Colonic mucosa (tissue), 4 donors: ENCODE results near the gene NGFR. TPM values are rescaled to one million over a fixed set of nuclear protein-coding genes. Genes with fewer than 3 reads are reported as not detected.

Experiments
- DNase-seq: peaks from one replicate; pipeline ENCODE4 v3.0.0-alpha.2; 2020
- H3K27ac ChIP-seq: fragments of 200-600 bp; one replicate; pipeline ENCODE4 v1.8.0; 2021
- H3K27me3 ChIP-seq: fragments of 200-600 bp; one replicate; pipeline ENCODE4 v1.8.0; 2021
- H3K36me3 ChIP-seq: fragments of 200-600 bp; one replicate; pipeline ENCODE4 v1.8.0; 2021
- H3K4me1 ChIP-seq: fragments of 200-600 bp; one replicate; pipeline ENCODE4 v1.8.0; 2021; ENCODE audit warnings: mild to moderate bottlenecking
- H3K4me3 ChIP-seq: fragments of 200-600 bp; one replicate; pipeline ENCODE4 v1.8.0; 2021
- H3K9ac ChIP-seq, 2 donors: one replicate each; pipeline ENCODE4 v1.7.0; 2013; ENCODE audit warnings: control low read depth in 2 of 2, low read depth in 2 of 2, low read length in 2 of 2
- H3K9me3 ChIP-seq: fragments of 200-600 bp; one replicate; pipeline ENCODE4 v1.8.0; 2021
- CTCF ChIP-seq: fragments of 200-600 bp; IDR thresholded peaks from one replicate; pipeline ENCODE4 v1.8.0; 2022; ENCODE audit warnings: antibody characterized with exemption, mild to moderate bottlenecking
- intact Hi-C: fragments of 100-400 bp; cut with DNase I; formaldehyde crosslinking; loops from one replicate; pipeline ENCODE4 v1.14.1; 2022
- total RNA-seq, 2 donors: library from RNA; stranded (reverse); fragmentation: NEBNext Ultra II Directional in 1 of 2; extraction: Animal tissue kit (Norgen Biotek cat#: 25700) in 1 of 2; gene quantifications; one replicate each; pipeline ENCODE4 v1.2.1, GENCODE V29; 2021
- donor health status: healthy.
- donor health status: DM: no; HTN: no; CAD: no.
- donor health status: DM: no; HTN: no; CAD: no.

The NGFR gene
- total RNA-seq, 2 donors from 2014 or later = 0.49 to 2.7 TPM

GRCh38 chr17:49513641-49514040 lies 18.5 kb downstream of the NGFR start:
- Histone ChIP-seq H3K9ac (no peak overlapping the region), H3K27ac (no peak overlapping the region), H3K4me1 (peaks cover 6% of the 10 kb centered on the region), H3K36me3 (no peaks in the 10 kb centered on the region), H3K9me3 (no peaks in the 10 kb centered on the region), H3K4me3 (no peak overlapping the region), H3K27me3 (no peaks in the 10 kb centered on the region)
- no peak for TF ChIP-seq CTCF
- intact Hi-C loops = no loop called here
- DNase-seq = no peak

DNA sequence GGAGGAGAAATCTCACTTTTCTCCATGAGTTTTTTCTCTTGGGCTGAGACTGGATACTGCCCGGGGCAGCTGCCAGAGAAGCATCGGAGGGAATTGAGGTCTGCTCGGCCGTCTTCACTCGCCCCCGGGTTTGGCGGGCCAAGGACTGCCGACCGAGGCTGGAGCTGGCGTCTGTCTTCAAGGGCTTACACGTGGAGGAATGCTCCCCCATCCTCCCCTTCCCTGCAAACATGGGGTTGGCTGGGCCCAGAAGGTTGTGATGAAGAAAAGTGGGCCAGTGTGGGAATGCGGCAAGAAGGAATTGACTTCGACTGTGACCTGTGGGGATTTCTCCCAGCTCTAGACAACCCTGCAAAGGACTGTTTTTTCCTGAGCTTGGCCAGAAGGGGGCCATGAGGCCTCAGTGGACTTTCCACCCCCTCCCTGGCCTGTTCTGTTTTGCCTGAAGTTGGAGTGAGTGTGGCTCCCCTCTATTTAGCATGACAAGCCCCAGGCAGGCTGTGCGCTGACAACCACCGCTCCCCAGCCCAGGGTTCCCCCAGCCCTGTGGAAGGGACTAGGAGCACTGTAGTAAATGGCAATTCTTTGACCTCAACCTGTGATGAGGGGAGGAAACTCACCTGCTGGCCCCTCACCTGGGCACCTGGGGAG lies 19.1 kb downstream of the NGFR start:
- Histone ChIP-seq H3K27me3 (no peaks in the 10 kb centered on the region), H3K36me3 (no peaks in the 10 kb centered on the region), H3K4me3 (no peak overlapping the region), H3K27ac (peak overlapping the region; percentile 44), H3K9me3 (no peaks in the 10 kb centered on the region), H3K4me1 (peaks cover 6% of the 10 kb centered on the region), H3K9ac (no peak overlapping the region)
- DNase-seq = no peak
- intact Hi-C loops = no loop called here
- no peak for TF ChIP-seq CTCF

DNA sequence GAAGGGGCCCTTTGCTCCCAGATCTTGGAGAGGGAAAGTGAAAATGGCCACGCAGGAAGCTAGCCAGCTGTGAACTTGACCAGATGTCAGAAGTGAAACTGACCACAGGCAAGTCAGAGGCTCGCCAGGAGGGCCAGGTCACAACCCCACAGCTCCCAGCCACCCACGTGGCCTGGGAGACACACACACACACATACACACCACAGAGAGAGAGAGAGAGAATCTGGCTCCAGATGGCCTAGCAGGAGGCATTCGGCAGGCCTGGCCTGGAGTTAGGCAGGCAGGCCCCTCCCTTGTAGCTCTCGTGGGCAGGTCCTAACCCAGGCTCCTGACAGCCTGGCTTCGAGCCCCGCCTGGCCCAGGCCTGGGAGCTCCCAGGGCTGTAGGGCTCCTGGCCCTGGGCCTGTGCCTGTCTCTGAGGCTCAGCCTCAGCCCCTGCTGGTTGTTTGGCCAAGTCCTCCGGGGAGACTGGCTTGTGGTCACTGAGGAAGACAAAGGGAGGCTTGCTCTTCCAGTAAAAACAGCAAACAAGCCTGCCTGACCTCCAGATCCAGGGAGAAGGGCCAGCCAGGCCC lies 20.2 kb downstream of the NGFR start:
- TF ChIP-seq CTCF = no peak
- Histone ChIP-seq H3K27ac (peak overlapping the region; percentile 44), H3K27me3 (no peaks in the 10 kb centered on the region), H3K4me3 (no peak overlapping the region), H3K9ac (peak overlapping the region in 1 of 2 donors; percentile 46), H3K36me3 (no peaks in the 10 kb centered on the region), H3K9me3 (no peaks in the 10 kb centered on the region), H3K4me1 (peaks cover 6% of the 10 kb centered on the region)
- DNase-seq = peak; percentile 55
- intact Hi-C loops = no loop called here

GRCh38 chr17:49516180-49516579 lies 21.1 kb downstream of the NGFR start:
- Histone ChIP-seq H3K9ac (no peak overlapping the region), H3K9me3 (no peaks in the 10 kb centered on the region)
- intact Hi-C loops = no loop called here

DNA sequence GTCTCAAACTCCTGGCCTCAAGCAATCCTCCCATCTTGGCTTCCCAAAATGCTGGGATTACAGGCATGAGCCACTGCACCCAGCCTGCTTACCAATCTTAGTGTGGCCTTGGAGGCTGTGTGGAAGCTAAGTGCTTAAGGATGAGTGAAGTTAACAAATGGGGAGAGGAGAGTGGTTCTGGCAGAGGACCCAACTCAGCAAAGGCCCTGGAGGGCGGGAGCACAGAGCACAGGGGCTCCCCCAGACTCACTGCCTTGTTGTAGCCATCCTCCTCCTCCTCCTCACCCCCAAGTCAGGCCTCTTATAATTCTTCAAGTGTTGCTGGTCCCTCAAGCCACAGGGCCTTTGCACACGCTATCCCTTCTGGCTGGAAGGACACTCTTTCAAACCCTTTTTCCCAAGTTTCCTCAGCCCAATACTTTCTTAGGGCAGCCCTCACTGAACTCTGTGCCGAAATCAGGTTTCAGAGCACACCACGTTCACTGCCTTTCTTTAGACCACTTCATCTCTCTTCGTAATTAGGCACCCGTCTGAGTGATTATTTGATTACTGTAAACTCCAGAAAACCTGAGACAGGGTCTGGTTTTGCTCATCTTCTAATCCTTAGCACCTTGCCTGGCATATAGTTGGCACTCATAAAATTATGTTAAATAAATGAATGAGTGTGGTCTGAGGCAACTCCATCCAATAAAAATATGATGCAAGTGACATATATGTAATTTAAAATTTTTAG lies 23.4 kb downstream of the NGFR start:
- TF ChIP-seq CTCF = no peak
- H3K9ac ChIP-seq = no peak overlapping the region
- no peaks in the 10 kb centered on the region for H3K9me3 ChIP-seq
- H3K36me3 ChIP-seq = no peaks in the 10 kb centered on the region
- intact Hi-C loops = no loop called here
- H3K4me3 ChIP-seq = no peak overlapping the region
- DNase-seq = no peak
- H3K27ac ChIP-seq = no peak overlapping the region
- H3K4me1 ChIP-seq = peaks cover 6% of the 10 kb centered on the region
- no peaks in the 10 kb centered on the region for H3K27me3 ChIP-seq

More at GRCh38 chr17:49516180-49516579, 21.1 kb downstream of the NGFR start:
- no peaks in the 10 kb centered on the region for H3K27me3 ChIP-seq
- peak overlapping the region; percentile 44 for H3K27ac ChIP-seq
- H3K4me3 ChIP-seq = no peak overlapping the region
- no peaks in the 10 kb centered on the region for H3K36me3 ChIP-seq
- DNase-seq = no peak
- peaks cover 6% of the 10 kb centered on the region for H3K4me1 ChIP-seq
- TF ChIP-seq CTCF = no peak
